Transverse colon (tissue), 3 donors: ENCODE results near the gene INPPL1.

ENCODE experiments used
- CTCF ChIP-seq, 5 experiments: fragments of 200-600 bp in 3 of 5; fragments of 450-650 bp in 2 of 5; sonication (generic) in 3 of 5; IDR thresholded peaks; 1 replicate in 2 of 5; 2 replicates in 3 of 5; pipeline ENCODE4 v1.5.1; 2016 to 2017; ENCODE audit warnings: antibody characterized with exemption in 5 of 5, inconsistent platforms in 3 of 5, mild to moderate bottlenecking in 2 of 5, moderate library complexity in 1 of 5
- EP300 ChIP-seq: sonication (generic); formaldehyde crosslinking; IDR thresholded peaks from one replicate; pipeline ENCODE4 v1.6.1; 2017; ENCODE audit warnings: antibody characterized with exemption, low read depth
- POLR2A ChIP-seq: fragments of 450-650 bp; IDR thresholded peaks from one replicate; pipeline ENCODE4 v1.6.1; 2016; ENCODE audit warnings: antibody characterized with exemption, mild to moderate bottlenecking, moderate library complexity

GRCh38 chr11:72239313-72239848 is 14.8 kb downstream of the INPPL1 start:
- TF ChIP-seq CTCF (IDR thresholded peaks at IDR 0.05) (no peak), POLR2A (no peak), EP300 (no peak)
